ENCODE data around the gene HNRNPH2. TPM values are rescaled to one million over a fixed set of nuclear protein-coding genes. Genes with fewer than 3 reads are reported as not detected.

The HNRNPH2 gene
- polyA plus RNA-seq, 1 of the 3 experiments (the other 2 are of a cell fraction): 32.5 TPM

DNA sequence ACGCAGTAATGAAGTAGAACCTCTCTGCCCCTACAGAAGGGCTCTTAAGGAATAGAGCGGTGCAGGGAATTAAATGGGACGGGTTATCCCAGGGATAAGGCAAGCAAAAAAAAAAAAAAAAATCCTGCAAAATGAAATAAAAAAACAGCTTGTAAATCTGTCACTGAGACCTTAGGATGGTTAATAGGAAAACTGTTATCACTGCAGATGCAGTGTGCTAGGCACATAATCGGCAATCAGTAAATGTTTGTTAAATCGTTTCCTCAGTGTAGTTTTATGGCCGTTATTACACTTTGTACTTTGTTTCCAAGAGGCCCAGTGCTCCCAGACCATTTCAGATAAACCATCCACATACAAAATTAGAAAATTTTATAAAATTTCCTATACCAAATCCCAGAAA lies 1.0 kb downstream of the HNRNPH2 start:
- peaks cover 72% of the 10 kb centered on the region for H3K79me2 ChIP-seq (ENCODE audit: insufficient read depth)

More for the DNA sequence above, 1.0 kb downstream of the HNRNPH2 start:
- ChIA-PET CTCF (no interaction called here), POLR2A (no interaction called here)
- no peak for DNase-seq
- H3K4me3 ChIP-seq (ENCODE audit: low read depth in 2 of 2, low read length in 1 of 2): peak overlapping the region; percentile 83 to 88
- H2AFZ ChIP-seq (ENCODE audit: low read depth): no peak overlapping the region
- WGBS (ENCODE audit: low lambda C conversion rate): 23% methylated on average over 6 of the region's 6 CpGs
- H3K9me2 ChIP-seq: no peaks in the 10 kb centered on the region
- no peaks in the 10 kb centered on the region for H3K27me3 ChIP-seq (ENCODE audit: insufficient read depth)
- no peak for TF ChIP-seq JUND (IDR thresholded peaks at IDR 0.05)
- TF ChIP-seq MEF2A (IDR thresholded peaks at IDR 0.05; ENCODE audit: borderline replicate concordance, low read depth): no peak
- TF ChIP-seq TCF12 (IDR thresholded peaks at IDR 0.05): no peak
- TF ChIP-seq, protein P1, sequence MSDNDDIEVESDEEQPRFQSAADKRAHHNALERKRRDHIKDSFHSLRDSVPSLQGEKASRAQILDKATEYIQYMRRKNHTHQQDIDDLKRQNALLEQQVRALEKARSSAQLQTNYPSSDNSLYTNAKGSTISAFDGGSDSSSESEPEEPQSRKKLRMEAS (IDR thresholded peaks at IDR 0.05; ENCODE audit: low read depth): no peak
- TF ChIP-seq, protein P2, sequence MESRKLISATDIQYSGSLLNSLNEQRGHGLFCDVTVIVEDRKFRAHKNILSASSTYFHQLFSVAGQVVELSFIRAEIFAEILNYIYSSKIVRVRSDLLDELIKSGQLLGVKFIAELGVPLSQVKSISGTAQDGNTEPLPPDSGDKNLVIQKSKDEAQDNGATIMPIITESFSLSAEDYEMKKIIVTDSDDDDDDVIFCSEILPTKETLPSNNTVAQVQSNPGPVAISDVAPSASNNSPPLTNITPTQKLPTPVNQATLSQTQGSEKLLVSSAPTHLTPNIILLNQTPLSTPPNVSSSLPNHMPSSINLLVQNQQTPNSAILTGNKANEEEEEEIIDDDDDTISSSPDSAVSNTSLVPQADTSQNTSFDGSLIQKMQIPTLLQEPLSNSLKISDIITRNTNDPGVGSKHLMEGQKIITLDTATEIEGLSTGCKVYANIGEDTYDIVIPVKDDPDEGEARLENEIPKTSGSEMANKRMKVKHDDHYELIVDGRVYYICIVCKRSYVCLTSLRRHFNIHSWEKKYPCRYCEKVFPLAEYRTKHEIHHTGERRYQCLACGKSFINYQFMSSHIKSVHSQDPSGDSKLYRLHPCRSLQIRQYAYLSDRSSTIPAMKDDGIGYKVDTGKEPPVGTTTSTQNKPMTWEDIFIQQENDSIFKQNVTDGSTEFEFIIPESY (IDR thresholded peaks at IDR 0.05; ENCODE audit: borderline replicate concordance, low read depth): no peak
- TF ChIP-seq FOXM1 (IDR thresholded peaks at IDR 0.05; ENCODE audit: low read depth): no peak
- TF ChIP-seq ELF1 (IDR thresholded peaks at IDR 0.05): no peak
- TF ChIP-seq TAF1 (IDR thresholded peaks at IDR 0.05; ENCODE audit: borderline replicate concordance, low read depth, low read length): no peak
- no peak for TF ChIP-seq GATA2 (CRISPR knock-in tag; IDR thresholded peaks at IDR 0.05)
- no peak for TF ChIP-seq MXI1 (IDR thresholded peaks at IDR 0.05; ENCODE audit: low read depth, low read length)
- TF ChIP-seq RCOR1 (IDR thresholded peaks at IDR 0.05; ENCODE audit: low read length): no peak
- TF ChIP-seq, protein P3, sequence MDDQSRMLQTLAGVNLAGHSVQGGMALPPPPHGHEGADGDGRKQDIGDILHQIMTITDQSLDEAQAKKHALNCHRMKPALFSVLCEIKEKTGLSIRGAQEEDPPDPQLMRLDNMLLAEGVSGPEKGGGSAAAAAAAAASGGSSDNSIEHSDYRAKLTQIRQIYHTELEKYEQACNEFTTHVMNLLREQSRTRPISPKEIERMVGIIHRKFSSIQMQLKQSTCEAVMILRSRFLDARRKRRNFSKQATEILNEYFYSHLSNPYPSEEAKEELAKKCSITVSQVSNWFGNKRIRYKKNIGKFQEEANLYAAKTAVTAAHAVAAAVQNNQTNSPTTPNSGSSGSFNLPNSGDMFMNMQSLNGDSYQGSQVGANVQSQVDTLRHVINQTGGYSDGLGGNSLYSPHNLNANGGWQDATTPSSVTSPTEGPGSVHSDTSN (IDR thresholded peaks at IDR 0.05): no peak
- TF ChIP-seq, protein P4, sequence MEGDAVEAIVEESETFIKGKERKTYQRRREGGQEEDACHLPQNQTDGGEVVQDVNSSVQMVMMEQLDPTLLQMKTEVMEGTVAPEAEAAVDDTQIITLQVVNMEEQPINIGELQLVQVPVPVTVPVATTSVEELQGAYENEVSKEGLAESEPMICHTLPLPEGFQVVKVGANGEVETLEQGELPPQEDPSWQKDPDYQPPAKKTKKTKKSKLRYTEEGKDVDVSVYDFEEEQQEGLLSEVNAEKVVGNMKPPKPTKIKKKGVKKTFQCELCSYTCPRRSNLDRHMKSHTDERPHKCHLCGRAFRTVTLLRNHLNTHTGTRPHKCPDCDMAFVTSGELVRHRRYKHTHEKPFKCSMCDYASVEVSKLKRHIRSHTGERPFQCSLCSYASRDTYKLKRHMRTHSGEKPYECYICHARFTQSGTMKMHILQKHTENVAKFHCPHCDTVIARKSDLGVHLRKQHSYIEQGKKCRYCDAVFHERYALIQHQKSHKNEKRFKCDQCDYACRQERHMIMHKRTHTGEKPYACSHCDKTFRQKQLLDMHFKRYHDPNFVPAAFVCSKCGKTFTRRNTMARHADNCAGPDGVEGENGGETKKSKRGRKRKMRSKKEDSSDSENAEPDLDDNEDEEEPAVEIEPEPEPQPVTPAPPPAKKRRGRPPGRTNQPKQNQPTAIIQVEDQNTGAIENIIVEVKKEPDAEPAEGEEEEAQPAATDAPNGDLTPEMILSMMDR (IDR thresholded peaks at IDR 0.05): no peak
- no peak for TF ChIP-seq CHD2 (IDR thresholded peaks at IDR 0.05; ENCODE audit: low read length, partially characterized antibody)
- TF ChIP-seq YY1 (IDR thresholded peaks at IDR 0.05; ENCODE audit: low read depth): no peak
- H3K27ac ChIP-seq (ENCODE audit: low read depth in 2 of 2, low read length in 1 of 2): peak overlapping the region; percentile 86 to 90; a peak in 2 of 4 replicates
- peak overlapping the region; percentile 91 for H3K9ac ChIP-seq
- H3K4me1 ChIP-seq (ENCODE audit: control insufficient read depth in 1 of 2, insufficient read depth in 2 of 2, low read depth in 1 of 2, low read length in 1 of 2): peaks cover 0 to 12% of the 10 kb centered on the region in 2 experiments; a peak in 2 of 4 replicates
- peaks cover 20 to 24% of the 10 kb centered on the region in 2 experiments for H3K36me3 ChIP-seq (replicated peaks in 1 of 2; ENCODE audit: control insufficient read depth in 1 of 2, insufficient read depth in 2 of 2, low read length in 1 of 2)
- H3K9me3 ChIP-seq: no peaks in the 10 kb centered on the region
- peak overlapping the region; percentile 76 for H3K4me2 ChIP-seq
- peaks cover 20% of the 10 kb centered on the region; the same call in 1 of the 2 replicates for H4K20me1 ChIP-seq (ENCODE audit: insufficient read depth)
- H3F3A ChIP-seq (replicated peaks; ENCODE audit: insufficient read depth): peaks cover under 1% of the 10 kb centered on the region

Measured in SK-N-SH (cell line).